ENCODE measurements around the gene ABLIM1.

DNA sequence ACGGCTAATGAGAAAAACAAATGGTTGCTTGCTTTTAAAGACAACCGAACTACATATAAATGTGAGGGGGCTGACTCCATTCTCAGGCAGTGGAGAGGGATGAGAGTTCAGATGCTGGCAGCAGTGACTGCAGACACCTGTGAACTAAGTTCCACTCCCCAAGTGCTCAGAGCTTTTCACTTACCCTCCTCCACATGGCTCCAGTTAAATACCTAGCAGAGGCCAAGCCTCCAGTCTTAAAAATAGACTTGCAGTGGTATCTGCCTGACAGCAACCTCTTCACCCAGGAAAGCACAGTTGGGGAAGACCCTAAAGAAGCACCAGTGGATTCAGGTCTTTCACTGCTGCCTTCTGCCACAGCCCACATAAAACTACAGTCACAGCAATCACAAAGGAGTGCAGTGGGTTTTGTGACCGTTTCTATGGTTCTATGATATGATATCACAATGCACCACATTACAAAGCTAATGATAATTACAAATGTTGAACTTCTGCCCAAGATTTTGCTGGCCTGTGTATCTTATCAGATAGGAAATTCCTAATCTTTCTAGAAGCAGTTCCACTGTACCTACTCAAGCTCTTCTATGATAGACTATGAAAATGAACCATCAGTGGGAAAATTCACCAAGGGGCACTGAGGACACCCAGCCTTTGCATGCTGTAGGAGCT, 3.3 kb upstream of the ABLIM1 start:
- no peak for TF ChIP-seq POLR2A (IDR thresholded peaks at IDR 0.05; ENCODE audit: low read depth, low read length)
- TF ChIP-seq POLR2AphosphoS5 (IDR thresholded peaks at IDR 0.05; ENCODE audit: low read depth, low read length), result no peak
- no peak for TF ChIP-seq PAX5 (IDR thresholded peaks at IDR 0.05; ENCODE audit: insufficient read depth, low read length, severe bottlenecking)
- TF ChIP-seq TAF1 (IDR thresholded peaks at IDR 0.05; ENCODE audit: low read depth, low read length), result no peak

Measured in GM12891 (cell line).